A673 (cell line): ENCODE measurements around the gene SLC9A8. TPM values are rescaled to one million over a fixed set of nuclear protein-coding genes. Genes with fewer than 3 reads are reported as not detected.

ENCODE experiments used
- BruUV-seq: library from RNA; stranded (reverse); fragments of 400-500 nt; replicated peaks from 2 replicates; lab custom pipeline; 2021; lab: Mats Ljungman, UMichigan
- CTCF ChIA-PET: fragments of 300-600 bp; sonication (Branson Sonifier 250); formaldehyde crosslinking; loops from one replicate; lab custom pipeline; 2022; ENCODE audit warnings: antibody characterized with exemption; lab: Charles Lee
- POLR2A ChIA-PET: fragments of 300-600 bp; sonication (Branson Sonifier 250); formaldehyde crosslinking; loops from one replicate; lab custom pipeline; 2022; ENCODE audit warnings: antibody characterized with exemption; ENCODE audit not compliant: low non-redundant PET; lab: Charles Lee
- DNase-seq: peaks from one replicate; pipeline ENCODE4 v3.0.0-alpha.2; 2015; ENCODE audit warnings: low spot score
- H3K27ac ChIP-seq: fragments of 200-600 bp; sonication (generic); 2 replicates; pipeline ENCODE4 v1.5.1; 2016; ENCODE audit warnings: mixed run types, low read depth, mild to moderate bottlenecking, mixed read lengths, antibody characterized with exemption, low read length; ENCODE audit not compliant: poor library complexity, severe bottlenecking
- H3K27me3 ChIP-seq: fragments of 200-600 bp; sonication (generic); replicated peaks from 2 replicates; pipeline ENCODE4 v1.6.1; 2017; ENCODE audit warnings: mixed run types, low read depth, mild to moderate bottlenecking, mixed read lengths, antibody characterized with exemption, low read length; ENCODE audit not compliant: insufficient read depth, poor library complexity
- H3K36me3 ChIP-seq: fragments of 200-600 bp; sonication (generic); 2 replicates; pipeline ENCODE4 v1.6.1; 2016; ENCODE audit warnings: mixed run types, mild to moderate bottlenecking, mixed read lengths, antibody characterized with exemption, low read length; ENCODE audit not compliant: insufficient read depth, poor library complexity, severe bottlenecking
- H3K4me1 ChIP-seq: fragments of 200-600 bp; sonication (generic); 2 replicates; pipeline ENCODE4 v1.6.1; 2017; ENCODE audit warnings: mixed run types, mild to moderate bottlenecking, mixed read lengths, antibody characterized with exemption, low read length; ENCODE audit not compliant: insufficient read depth, poor library complexity, severe bottlenecking
- H3K4me3 ChIP-seq: fragments of 200-600 bp; sonication (generic); 2 replicates; pipeline ENCODE4 v1.5.1; 2016; ENCODE audit warnings: low read depth, mixed run types, mild to moderate bottlenecking, mixed read lengths, low read length; ENCODE audit not compliant: poor library complexity, severe bottlenecking
- H3K9me3 ChIP-seq: fragments of 200-600 bp; sonication (generic); 2 replicates; pipeline ENCODE4 v1.6.1; 2016; ENCODE audit warnings: mixed run types, low read depth, mild to moderate bottlenecking, mixed read lengths, antibody characterized with exemption, low read length; ENCODE audit not compliant: poor library complexity, severe bottlenecking
- CTCF ChIP-seq: fragments of 300-800, 200-600 bp; sonication (generic); conservative IDR thresholded peaks from 2 replicates; pipeline ENCODE4 v1.5.1; 2017; ENCODE audit warnings: low read depth, mild to moderate bottlenecking, antibody characterized with exemption, low read length, moderate library complexity, mixed read lengths
- EZH2 ChIP-seq: fragments of 200-600 bp; sonication (generic); IDR thresholded peaks from 2 replicates; pipeline ENCODE4 v1.6.1; 2017; ENCODE audit warnings: borderline replicate concordance, low read depth, mild to moderate bottlenecking, mixed read lengths, antibody characterized with exemption, low read length; ENCODE audit not compliant: poor library complexity, severe bottlenecking
- intact Hi-C: fragments of 100-400 bp; cut with micrococcal nuclease; formaldehyde crosslinking; loops from one replicate; pipeline ENCODE4 v1.10.0; 2022; ENCODE audit not compliant: unreplicated experiment
- total RNA-seq: library from RNA; stranded (reverse); gene quantifications from 2 replicates; pipeline ENCODE4 v1.2.3, GENCODE V29; 2021

SLC9A8 gene
- total RNA-seq, 1 experiment from 2014 or later = 9.8 TPM

DNA sequence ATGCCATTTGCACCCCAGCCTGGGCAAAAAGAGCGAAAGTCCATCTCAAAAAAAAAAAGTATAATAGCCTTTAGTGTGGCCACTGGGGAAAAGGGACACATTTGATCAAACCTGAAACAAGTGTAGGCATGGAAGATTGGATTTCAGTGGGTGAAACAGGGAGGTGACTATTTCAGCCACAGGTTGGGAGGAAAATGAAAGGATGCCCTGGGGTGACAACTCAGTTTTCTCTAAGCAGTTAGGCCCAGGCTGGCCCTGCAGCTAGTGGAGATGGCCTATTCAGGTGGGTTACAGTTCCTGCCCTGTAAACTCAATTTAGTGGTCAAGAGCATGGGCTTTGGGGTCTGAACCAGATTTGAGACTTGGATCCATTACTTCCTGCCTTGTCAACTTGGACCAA is 66.3 kb downstream of the SLC9A8 start:
- no peaks in the 10 kb centered on the region for H3K36me3 ChIP-seq
- no peak for DNase-seq
- BruUV-seq = no TSS peak
- no peaks in the 10 kb centered on the region for H3K27me3 ChIP-seq
- ChIA-PET CTCF (no interaction called here), POLR2A (interaction anchor here (0.7 kb wide), 1 partner anchor 14 kb away, joined by 6 read pairs; no protein-coding TSS in a partner anchor)
- intact Hi-C loops = no loop called here
- H3K4me3 ChIP-seq = no peak overlapping the region
- H3K4me1 ChIP-seq = no peaks in the 10 kb centered on the region
- no peak for TF ChIP-seq CTCF
- TF ChIP-seq EZH2 = no peak
- no peaks in the 10 kb centered on the region for H3K9me3 ChIP-seq
- no peak overlapping the region for H3K27ac ChIP-seq

- POLR2A ChIA-PET = interaction anchor here (0.6 kb wide), 1 partner anchor 519 kb away, joined by 4 read pairs; no protein-coding TSS in a partner anchor
- H3K27me3 ChIP-seq = no peaks in the 10 kb centered on the region
- H3K27ac ChIP-seq = no peak overlapping the region
- DNase-seq = no peak
- no peaks in the 10 kb centered on the region for H3K9me3 ChIP-seq
- H3K4me1 ChIP-seq = no peaks in the 10 kb centered on the region
- intact Hi-C loops = no loop called here
- CTCF ChIA-PET = interaction anchor here (0.6 kb wide), 2 partner anchors 31 to 269 kb away, joined by 3 to 5 read pairs; no protein-coding TSS in a partner anchor
- TF ChIP-seq CTCF (no peak), EZH2 (no peak)
- no peak overlapping the region for H3K4me3 ChIP-seq
- H3K36me3 ChIP-seq = no peaks in the 10 kb centered on the region
- BruUV-seq = no TSS peak
Measured at GRCh38 chr20:49880177-49880576, 67.5 kb downstream of the SLC9A8 start.

GRCh38 chr20:49880724-49881445 is 68.3 kb downstream of the SLC9A8 start:
- intact Hi-C loops = no loop called here
- no TSS peak for BruUV-seq
- H3K36me3 ChIP-seq = no peaks in the 10 kb centered on the region
- TF ChIP-seq EZH2 = no peak
- H3K9me3 ChIP-seq = no peaks in the 10 kb centered on the region
- DNase-seq = no peak
- no peaks in the 10 kb centered on the region for H3K27me3 ChIP-seq
- H3K4me3 ChIP-seq = no peak overlapping the region
- H3K4me1 ChIP-seq = no peaks in the 10 kb centered on the region
- CTCF ChIA-PET = interaction anchor here (0.6 kb wide), 2 partner anchors 32 to 270 kb away, joined by 3 to 5 read pairs; no protein-coding TSS in a partner anchor
- no peak overlapping the region for H3K27ac ChIP-seq
- POLR2A ChIA-PET = interaction anchor here (0.6 kb wide), 1 partner anchor 519 kb away, joined by 4 read pairs; no protein-coding TSS in a partner anchor
